GM13977 (cell line): ENCODE results near the gene CCR5AS.

Experiments
- DNase-seq: peaks from one replicate; pipeline ENCODE4 v3.0.0; 2012; ENCODE audit warnings: low spot score
- CTCF ChIP-seq: IDR thresholded peaks from 2 replicates; pipeline ENCODE4 v1.5.1; 2012; ENCODE audit warnings: mild to moderate bottlenecking, control low read depth; ENCODE audit not compliant: insufficient read depth; ENCODE audit errors: extremely low read depth, missing control alignments
- in situ Hi-C: fragments of 300-500 bp; cut with MboI; formaldehyde crosslinking; loops from one replicate; pipeline ENCODE4 v1.12.0; 2022; ENCODE audit warnings: low sequenced_read_pairs, low pct_unique_long_range_greater_than_20kb, mixed read lengths, inconsistent platforms; ENCODE audit not compliant: unreplicated experiment

The CCR5AS gene

GRCh38 chr3:46423588-46423987 lies 16.7 kb upstream of the CCR5AS start:
- no peak for DNase-seq
- no peak for TF ChIP-seq CTCF
- in situ Hi-C loops, result no loop called here

- TF ChIP-seq CTCF, result no peak
- DNase-seq, result no peak
- in situ Hi-C loops, result no loop called here
These were observed 15.8 kb upstream of the CCR5AS start for GRCh38 chr3:46422617-46423016.

GRCh38 chr3:46420931-46421330 lies 14.1 kb upstream of the CCR5AS start:
- in situ Hi-C loops, result no loop called here
- no peak for DNase-seq
- no peak for TF ChIP-seq CTCF

- in situ Hi-C loops, result no loop called here
- no peak for DNase-seq
- no peak for TF ChIP-seq CTCF
These were observed 12.9 kb upstream of the CCR5AS start for GRCh38 chr3:46419816-46420215.

GRCh38 chr3:46417841-46418611 lies 11.2 kb upstream of the CCR5AS start:
- no peak for DNase-seq
- TF ChIP-seq CTCF, result no peak
- in situ Hi-C loops, result no loop called here

- in situ Hi-C loops, result no loop called here
- no peak for DNase-seq
- TF ChIP-seq CTCF, result no peak
These were observed 10.1 kb upstream of the CCR5AS start for GRCh38 chr3:46416811-46417510.
